ENCODE measurements around the gene NRXN3. TPM values are rescaled to one million over a fixed set of nuclear protein-coding genes. Genes with fewer than 3 reads are reported as not detected.

Gene NRXN3
- total RNA-seq, 1 donor from 2014 or later: 1.6 TPM

- Histone ChIP-seq H3K27me3 (ENCODE audit: control insufficient read depth, insufficient read depth, low read length) (no peaks in the 10 kb centered on the region), H3K36me3 (ENCODE audit: control insufficient read depth, insufficient read depth, low read length) (no peaks in the 10 kb centered on the region), H3K4me3 (ENCODE audit: low read depth, low read length) (no peak overlapping the region)
- DNase-seq (ENCODE audit: low read depth): no peak
- no peak for TF ChIP-seq CTCF (IDR thresholded peaks at IDR 0.05; ENCODE audit: insufficient read depth, low read length, poor library complexity, severe bottlenecking)
These were observed 1381.3 kb downstream of the NRXN3 start for GRCh38 chr14:79551523-79551922.

GRCh38 chr14:79552778-79553177 is 1382.6 kb downstream of the NRXN3 start:
- TF ChIP-seq CTCF (IDR thresholded peaks at IDR 0.05; ENCODE audit: insufficient read depth, low read length, poor library complexity, severe bottlenecking): no peak
- no peak overlapping the region for H3K4me3 ChIP-seq (ENCODE audit: low read depth, low read length)
- no peaks in the 10 kb centered on the region for H3K36me3 ChIP-seq (ENCODE audit: control insufficient read depth, insufficient read depth, low read length)
- DNase-seq (ENCODE audit: low read depth): no peak
- H3K27me3 ChIP-seq (ENCODE audit: control insufficient read depth, insufficient read depth, low read length): no peaks in the 10 kb centered on the region

GRCh38 chr14:79554816-79555215 is 1384.6 kb downstream of the NRXN3 start:
- TF ChIP-seq CTCF (IDR thresholded peaks at IDR 0.05; ENCODE audit: insufficient read depth, low read length, poor library complexity, severe bottlenecking): no peak
- DNase-seq (ENCODE audit: low read depth): no peak
- no peaks in the 10 kb centered on the region for H3K36me3 ChIP-seq (ENCODE audit: control insufficient read depth, insufficient read depth, low read length)
- no peak overlapping the region for H3K4me3 ChIP-seq (ENCODE audit: low read depth, low read length)
- no peaks in the 10 kb centered on the region for H3K27me3 ChIP-seq (ENCODE audit: control insufficient read depth, insufficient read depth, low read length)

- no peak for TF ChIP-seq CTCF (IDR thresholded peaks at IDR 0.05; ENCODE audit: insufficient read depth, low read length, poor library complexity, severe bottlenecking)
- H3K4me3 ChIP-seq (ENCODE audit: low read depth, low read length): no peak overlapping the region
- DNase-seq (ENCODE audit: low read depth): no peak
- no peaks in the 10 kb centered on the region for H3K36me3 ChIP-seq (ENCODE audit: control insufficient read depth, insufficient read depth, low read length)
- H3K27me3 ChIP-seq (ENCODE audit: control insufficient read depth, insufficient read depth, low read length): no peaks in the 10 kb centered on the region
These were observed 1385.3 kb downstream of the NRXN3 start for GRCh38 chr14:79555429-79555828.

- Histone ChIP-seq H3K36me3 (ENCODE audit: control insufficient read depth, insufficient read depth, low read length) (no peaks in the 10 kb centered on the region), H3K4me3 (ENCODE audit: low read depth, low read length) (no peak overlapping the region), H3K27me3 (ENCODE audit: control insufficient read depth, insufficient read depth, low read length) (no peaks in the 10 kb centered on the region)
- no peak for TF ChIP-seq CTCF (IDR thresholded peaks at IDR 0.05; ENCODE audit: insufficient read depth, low read length, poor library complexity, severe bottlenecking)
- no peak for DNase-seq (ENCODE audit: low read depth)
These were observed 1387.1 kb downstream of the NRXN3 start for GRCh38 chr14:79557309-79557708.

- Histone ChIP-seq H3K27me3 (ENCODE audit: control insufficient read depth, insufficient read depth, low read length) (no peaks in the 10 kb centered on the region), H3K36me3 (ENCODE audit: control insufficient read depth, insufficient read depth, low read length) (no peaks in the 10 kb centered on the region), H3K4me3 (ENCODE audit: low read depth, low read length) (no peak overlapping the region)
- TF ChIP-seq CTCF (IDR thresholded peaks at IDR 0.05; ENCODE audit: insufficient read depth, low read length, poor library complexity, severe bottlenecking): no peak
- no peak for DNase-seq (ENCODE audit: low read depth)
These were observed 1392.0 kb downstream of the NRXN3 start for GRCh38 chr14:79562185-79562584.
